ENCODE measurements around the gene EGF.

Gene EGF

GRCh38 chr4:110022457-110022856 lies 109.8 kb downstream of the EGF start:
- no peak for ATAC-seq
- TF ChIP-seq ZFP30 (CRISPR knock-in tag; IDR thresholded peaks at IDR 0.05) = no peak
- no peak for TF ChIP-seq CSDC2 (CRISPR knock-in tag; IDR thresholded peaks at IDR 0.05)
- TF ChIP-seq ZNF8 (CRISPR knock-in tag; IDR thresholded peaks at IDR 0.05) = no peak

GRCh38 chr4:110025056-110025455 lies 112.4 kb downstream of the EGF start:
- no peak for TF ChIP-seq ZC3H10 (CRISPR knock-in tag; IDR thresholded peaks at IDR 0.05)
- TF ChIP-seq ZNF565 (CRISPR knock-in tag; conservative IDR thresholded peaks at IDR 0.05; ENCODE audit: low read depth) = no peak
- no peak for TF ChIP-seq TOX (CRISPR knock-in tag; IDR thresholded peaks at IDR 0.05; ENCODE audit: borderline replicate concordance)
- TF ChIP-seq ZNF70 (CRISPR knock-in tag; IDR thresholded peaks at IDR 0.05) = no peak
- TF ChIP-seq CREB5 (CRISPR knock-in tag; IDR thresholded peaks at IDR 0.05; ENCODE audit: low read depth) = no peak
- TF ChIP-seq TCF4 (CRISPR knock-in tag; IDR thresholded peaks at IDR 0.05; ENCODE audit: borderline replicate concordance) = no peak
- TF ChIP-seq RARB (CRISPR knock-in tag; IDR thresholded peaks at IDR 0.05) = no peak
- no peak for TF ChIP-seq ISL1 (CRISPR knock-in tag; IDR thresholded peaks at IDR 0.05)
- no peak for TF ChIP-seq POU6F1 (CRISPR knock-in tag; IDR thresholded peaks at IDR 0.05; ENCODE audit: borderline replicate concordance, low read depth)
- no peak for TF ChIP-seq BACH2 (CRISPR knock-in tag; IDR thresholded peaks at IDR 0.05; ENCODE audit: borderline replicate concordance)
- TF ChIP-seq ZFP30 (CRISPR knock-in tag; IDR thresholded peaks at IDR 0.05) = no peak
- no peak for TF ChIP-seq GLIS3 (CRISPR knock-in tag; IDR thresholded peaks at IDR 0.05)
- no peak for TF ChIP-seq CSDC2 (CRISPR knock-in tag; IDR thresholded peaks at IDR 0.05)
- TF ChIP-seq SNAI2 (CRISPR knock-in tag; IDR thresholded peaks at IDR 0.05) = no peak
- ATAC-seq = no peak

GRCh38 chr4:110025718-110026117 lies 113.0 kb downstream of the EGF start:
- ATAC-seq = no peak
- no peak for TF ChIP-seq ZFP30 (CRISPR knock-in tag; IDR thresholded peaks at IDR 0.05)
- no peak for TF ChIP-seq ESRRG (CRISPR knock-in tag; IDR thresholded peaks at IDR 0.05)
- no peak for TF ChIP-seq TCF4 (CRISPR knock-in tag; IDR thresholded peaks at IDR 0.05; ENCODE audit: borderline replicate concordance)
- TF ChIP-seq TOX (CRISPR knock-in tag; IDR thresholded peaks at IDR 0.05; ENCODE audit: borderline replicate concordance) = no peak
- TF ChIP-seq SNAI2 (CRISPR knock-in tag; IDR thresholded peaks at IDR 0.05) = no peak
- no peak for TF ChIP-seq ARNTL (CRISPR knock-in tag; IDR thresholded peaks at IDR 0.05; ENCODE audit: borderline replicate concordance, low read depth)
- no peak for TF ChIP-seq CSDC2 (CRISPR knock-in tag; IDR thresholded peaks at IDR 0.05)
- TF ChIP-seq OSR1 (CRISPR knock-in tag; IDR thresholded peaks at IDR 0.05) = no peak
- no peak for TF ChIP-seq CSRNP3 (CRISPR knock-in tag; IDR thresholded peaks at IDR 0.05)

- no peak for TF ChIP-seq PPARA (CRISPR knock-in tag; IDR thresholded peaks at IDR 0.05; ENCODE audit: borderline replicate concordance)
- no peak for TF ChIP-seq PATZ1 (CRISPR knock-in tag; IDR thresholded peaks at IDR 0.05; ENCODE audit: borderline replicate concordance)
- TF ChIP-seq ISL1 (CRISPR knock-in tag; IDR thresholded peaks at IDR 0.05) = no peak
- TF ChIP-seq ZNF8 (CRISPR knock-in tag; IDR thresholded peaks at IDR 0.05) = no peak
- TF ChIP-seq ESRRG (CRISPR knock-in tag; IDR thresholded peaks at IDR 0.05) = no peak
- no peak for ATAC-seq
These were observed 119.9 kb downstream of the EGF start for GRCh38 chr4:110032603-110033002.

- TF ChIP-seq SNAI2 (CRISPR knock-in tag; IDR thresholded peaks at IDR 0.05) (no peak), ESRRG (CRISPR knock-in tag; IDR thresholded peaks at IDR 0.05) (no peak), TCF4 (CRISPR knock-in tag; IDR thresholded peaks at IDR 0.05; ENCODE audit: borderline replicate concordance) (no peak), ISL1 (CRISPR knock-in tag; IDR thresholded peaks at IDR 0.05) (no peak), CSDC2 (CRISPR knock-in tag; IDR thresholded peaks at IDR 0.05) (no peak), PPARA (CRISPR knock-in tag; IDR thresholded peaks at IDR 0.05; ENCODE audit: borderline replicate concordance) (no peak), ZC3H10 (CRISPR knock-in tag; IDR thresholded peaks at IDR 0.05) (no peak), ZNF70 (CRISPR knock-in tag; IDR thresholded peaks at IDR 0.05) (no peak), CSRNP3 (CRISPR knock-in tag; IDR thresholded peaks at IDR 0.05) (no peak), RARB (CRISPR knock-in tag; IDR thresholded peaks at IDR 0.05) (no peak), ZNF565 (CRISPR knock-in tag; conservative IDR thresholded peaks at IDR 0.05; ENCODE audit: low read depth) (no peak)
- no peak for ATAC-seq
These were observed 120.8 kb downstream of the EGF start for GRCh38 chr4:110033355-110034025.

Measured in SK-N-SH treated with all-trans-retinoic acid at 6 μM for 48 hours (cell line).